Islet of Langerhans (tissue), 1 donor: ENCODE results near the gene CHPF.

Source experiments
- FAIRE-seq: peaks from one replicate; lab custom pipeline; 2011; peaks lifted over from hg19 to GRCh38; lab: Jason Lieb, UNC

The CHPF gene

DNA sequence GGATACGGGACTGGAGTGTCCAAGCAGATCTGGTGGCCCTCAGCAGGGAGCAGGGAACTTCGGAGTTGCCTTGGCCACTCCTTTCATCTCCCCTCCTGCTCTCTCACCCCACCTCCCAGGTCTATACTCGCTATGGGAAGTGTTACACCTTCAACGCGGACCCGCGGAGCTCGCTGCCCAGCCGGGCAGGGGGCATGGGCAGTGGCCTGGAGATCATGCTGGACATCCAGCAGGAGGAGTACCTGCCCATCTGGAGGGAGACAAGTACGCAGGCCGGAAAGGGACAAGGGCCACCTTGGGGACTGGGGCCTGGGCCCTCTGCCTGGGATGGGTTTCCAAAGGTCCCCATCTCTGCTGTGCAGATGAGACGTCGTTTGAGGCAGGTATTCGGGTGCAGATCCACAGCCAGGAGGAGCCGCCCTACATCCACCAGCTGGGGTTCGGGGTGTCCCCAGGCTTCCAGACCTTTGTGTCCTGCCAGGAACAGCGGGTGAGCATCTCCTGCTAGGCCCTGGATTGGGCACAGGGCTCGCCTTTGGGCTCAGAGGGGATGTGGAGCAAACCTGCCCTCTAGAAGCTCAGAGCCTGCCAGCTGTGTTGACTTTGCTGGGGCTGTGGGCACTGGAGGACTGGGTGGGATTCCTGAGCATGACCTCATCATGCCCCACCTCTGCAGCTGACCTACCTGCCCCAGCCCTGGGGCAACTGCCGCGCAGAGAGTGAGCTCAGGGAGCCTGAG, 11.8 kb downstream of the CHPF start:
- no peak for FAIRE-seq

DNA sequence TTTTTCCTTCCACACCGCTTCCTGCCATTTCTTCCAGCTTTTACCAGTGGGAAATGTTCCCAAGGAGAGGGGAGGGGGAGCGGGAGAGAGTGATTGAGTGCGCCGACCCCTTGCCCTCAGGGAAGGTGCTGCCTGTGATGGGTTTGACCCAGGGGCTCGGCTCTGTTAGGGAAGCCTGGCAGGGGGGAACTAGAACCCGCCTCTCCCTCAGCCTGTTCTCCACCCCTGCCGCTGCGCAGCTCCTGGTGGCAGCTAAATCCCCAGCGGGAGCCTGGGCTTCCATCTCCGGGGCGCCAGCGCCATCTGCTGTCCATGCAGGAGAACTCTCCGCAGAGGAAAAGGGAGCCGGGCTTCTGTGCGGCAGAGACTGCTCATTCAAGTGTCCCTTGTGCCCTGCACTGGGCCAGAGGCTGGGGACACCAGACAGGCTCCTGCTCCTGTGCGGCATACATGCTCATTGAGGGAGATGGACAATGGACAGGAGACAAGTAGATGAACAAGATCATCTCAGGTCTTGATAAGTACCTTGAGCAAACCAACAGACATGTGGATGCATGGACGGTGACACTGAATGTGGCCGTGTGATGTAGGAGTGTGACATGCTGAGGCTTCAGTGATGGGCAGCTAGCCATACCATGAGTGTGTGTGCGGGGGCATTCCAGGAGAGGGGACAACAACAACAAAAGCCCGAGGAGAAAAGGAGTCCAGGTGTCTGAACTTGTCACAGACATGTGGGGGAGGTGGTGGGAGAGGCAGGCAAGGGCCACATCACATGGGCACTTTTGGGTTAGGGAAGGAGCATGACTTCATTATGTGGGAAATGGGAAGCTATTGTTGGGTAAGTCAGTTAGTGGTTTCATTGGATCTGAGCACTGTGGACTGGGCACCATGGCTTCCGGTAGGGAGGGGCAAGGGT, 13.3 kb downstream of the CHPF start:
- no peak for FAIRE-seq

DNA sequence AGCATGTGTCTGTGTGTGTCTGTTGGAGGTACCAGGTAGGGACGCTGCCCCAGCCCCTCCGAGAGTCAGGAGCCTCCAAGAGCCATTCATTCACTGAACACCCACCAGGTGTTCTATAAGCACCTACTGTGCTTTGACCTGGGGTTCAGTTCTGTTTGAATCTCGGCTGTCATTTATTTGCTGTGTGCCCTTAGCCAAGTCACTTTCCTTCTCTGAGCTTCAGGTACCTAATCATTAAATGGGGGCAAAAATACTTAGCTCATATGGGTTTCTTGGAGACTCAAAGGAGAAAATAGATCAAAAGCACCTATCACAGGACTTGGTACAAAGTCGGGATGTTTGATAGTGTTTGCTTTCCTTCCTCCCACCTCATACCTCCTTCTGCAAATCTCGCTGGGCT, 16.1 kb downstream of the CHPF start:
- no peak for FAIRE-seq

DNA sequence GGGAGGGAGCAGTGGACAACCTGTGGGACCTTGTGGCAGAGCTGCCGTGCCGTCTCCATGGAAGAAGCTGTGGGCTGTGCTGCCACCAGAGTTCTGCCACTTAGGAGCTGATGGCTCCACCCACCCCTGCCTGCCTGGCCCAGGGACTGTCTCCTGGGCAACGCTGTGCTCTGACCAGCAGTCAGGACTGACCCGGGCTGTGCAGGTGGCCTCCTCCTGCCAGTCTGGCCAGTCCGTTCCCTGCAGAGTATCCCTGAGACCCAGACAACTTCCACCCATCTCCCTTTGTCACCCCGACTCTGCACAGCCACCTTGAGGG, 16.6 kb downstream of the CHPF start:
- peak; percentile 74 for FAIRE-seq

DNA sequence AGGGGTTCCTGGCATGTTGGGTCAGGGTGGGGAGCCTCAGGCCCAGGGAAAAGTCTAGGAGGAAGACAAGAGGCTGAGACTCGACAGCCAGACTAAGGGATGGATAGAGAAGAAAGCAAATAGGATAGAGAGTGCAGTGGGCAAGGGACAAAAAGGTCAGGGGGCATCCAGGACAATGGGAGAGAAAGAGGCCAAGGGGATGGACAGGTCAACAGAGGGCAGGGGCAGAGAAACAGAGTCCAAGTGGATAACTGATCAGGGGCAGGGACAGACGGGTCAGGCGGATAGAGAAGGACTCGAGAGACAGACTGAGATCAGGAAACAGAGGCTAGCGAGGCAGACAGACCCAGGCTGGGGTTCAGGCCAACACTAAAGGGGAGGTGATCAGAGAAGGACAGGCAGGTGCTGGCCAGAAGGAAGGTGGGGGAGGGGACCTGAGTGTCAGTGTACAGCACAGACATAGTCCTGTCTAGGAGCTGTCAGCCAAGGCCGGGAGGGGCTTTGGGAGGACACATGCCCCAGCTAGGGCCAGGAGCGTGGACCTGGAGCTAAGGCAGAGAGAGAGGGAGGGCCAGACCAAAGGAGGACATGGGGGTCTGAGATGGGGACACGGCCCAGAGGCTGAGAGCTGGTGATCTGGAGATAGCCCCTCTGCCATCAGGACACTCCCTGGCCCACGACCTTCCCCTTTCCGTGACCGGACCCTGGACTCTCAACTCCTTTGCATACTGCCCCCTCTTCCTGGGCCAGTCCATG, 17.1 kb downstream of the CHPF start:
- FAIRE-seq: no peak

DNA sequence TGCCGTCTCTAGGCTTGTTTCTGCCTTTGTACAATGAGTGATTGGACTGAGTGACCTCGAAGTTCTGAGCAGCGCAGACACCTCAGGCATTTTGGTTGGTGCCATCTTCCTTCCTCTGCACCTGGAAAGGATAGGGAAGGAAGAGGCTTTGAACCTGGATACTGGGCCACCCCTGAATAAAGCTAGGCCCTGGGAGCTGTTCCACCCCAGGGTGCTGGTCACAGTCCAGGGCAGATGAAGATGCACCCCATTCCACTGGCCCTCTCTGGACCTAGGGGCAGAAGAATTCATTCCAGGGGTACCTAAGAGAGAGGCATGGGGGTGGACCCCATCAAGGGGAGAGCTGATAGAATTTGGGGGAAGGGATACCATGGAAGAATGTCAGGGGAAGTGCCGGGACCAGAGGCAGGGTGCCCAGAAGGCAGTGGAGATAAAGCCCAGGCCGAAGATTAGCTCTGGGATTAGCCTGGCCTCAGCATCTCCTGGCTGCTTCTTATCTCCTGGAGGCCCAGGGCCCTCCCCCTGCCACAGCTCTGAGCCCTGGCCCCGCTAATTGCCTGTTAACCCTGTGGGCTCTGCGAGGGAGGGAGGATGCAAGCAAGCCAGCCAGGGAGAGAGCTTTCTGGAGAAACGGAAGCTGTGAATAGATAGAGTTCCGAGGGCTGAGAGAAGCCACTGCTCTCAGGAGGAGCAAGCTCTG, 17.9 kb downstream of the CHPF start:
- FAIRE-seq: no peak

DNA sequence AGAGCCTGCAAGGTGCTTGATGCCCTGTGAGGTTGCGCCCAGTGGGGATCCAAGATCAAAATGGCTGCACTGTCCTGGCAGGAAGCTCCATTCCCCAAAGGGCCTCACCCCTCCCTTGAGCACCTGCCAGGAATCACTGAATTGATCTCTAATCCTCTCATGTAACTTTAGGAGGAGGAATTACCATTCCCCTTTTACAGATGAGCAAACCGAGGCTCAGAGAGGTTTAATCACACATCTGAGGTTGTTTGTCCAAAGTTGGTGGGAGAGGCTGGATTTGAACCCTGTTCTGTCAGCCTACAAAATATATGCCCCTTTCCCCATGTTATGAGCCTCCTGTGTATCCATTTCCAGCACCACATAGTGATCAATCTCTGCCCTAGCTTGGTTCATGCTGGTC, 18.8 kb downstream of the CHPF start:
- FAIRE-seq: no peak

DNA sequence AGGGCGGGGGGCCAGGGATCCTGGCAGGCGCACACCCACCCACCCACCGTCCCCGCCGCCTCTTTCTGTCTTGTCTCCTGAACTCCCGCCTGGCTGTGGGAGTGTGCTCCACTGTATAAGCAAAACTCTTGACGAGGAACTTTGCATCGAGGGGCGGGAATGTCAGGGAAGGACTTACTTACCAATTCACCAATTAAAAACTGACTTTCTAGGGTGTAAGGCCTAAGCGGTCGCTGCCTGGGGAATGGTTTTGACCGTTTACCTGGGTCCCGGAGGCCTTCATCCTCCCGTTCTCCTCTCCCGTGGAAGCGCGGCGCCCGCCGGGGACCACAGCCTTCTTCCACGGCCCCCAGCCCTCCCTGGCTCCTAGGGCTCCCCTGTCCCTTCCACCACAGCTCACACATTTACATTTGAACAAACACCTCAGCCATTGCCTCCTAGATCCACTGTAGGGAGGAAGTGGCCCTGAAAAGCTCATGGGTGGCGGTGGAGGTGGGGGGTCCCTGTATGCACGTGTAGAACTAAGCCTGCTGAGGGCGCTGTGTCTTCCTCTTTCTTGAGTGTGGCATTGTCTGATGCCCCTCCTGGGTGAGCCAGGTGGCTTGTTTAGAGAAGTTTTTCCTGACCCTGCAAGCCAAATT, 20.5 kb downstream of the CHPF start:
- FAIRE-seq: no peak

DNA sequence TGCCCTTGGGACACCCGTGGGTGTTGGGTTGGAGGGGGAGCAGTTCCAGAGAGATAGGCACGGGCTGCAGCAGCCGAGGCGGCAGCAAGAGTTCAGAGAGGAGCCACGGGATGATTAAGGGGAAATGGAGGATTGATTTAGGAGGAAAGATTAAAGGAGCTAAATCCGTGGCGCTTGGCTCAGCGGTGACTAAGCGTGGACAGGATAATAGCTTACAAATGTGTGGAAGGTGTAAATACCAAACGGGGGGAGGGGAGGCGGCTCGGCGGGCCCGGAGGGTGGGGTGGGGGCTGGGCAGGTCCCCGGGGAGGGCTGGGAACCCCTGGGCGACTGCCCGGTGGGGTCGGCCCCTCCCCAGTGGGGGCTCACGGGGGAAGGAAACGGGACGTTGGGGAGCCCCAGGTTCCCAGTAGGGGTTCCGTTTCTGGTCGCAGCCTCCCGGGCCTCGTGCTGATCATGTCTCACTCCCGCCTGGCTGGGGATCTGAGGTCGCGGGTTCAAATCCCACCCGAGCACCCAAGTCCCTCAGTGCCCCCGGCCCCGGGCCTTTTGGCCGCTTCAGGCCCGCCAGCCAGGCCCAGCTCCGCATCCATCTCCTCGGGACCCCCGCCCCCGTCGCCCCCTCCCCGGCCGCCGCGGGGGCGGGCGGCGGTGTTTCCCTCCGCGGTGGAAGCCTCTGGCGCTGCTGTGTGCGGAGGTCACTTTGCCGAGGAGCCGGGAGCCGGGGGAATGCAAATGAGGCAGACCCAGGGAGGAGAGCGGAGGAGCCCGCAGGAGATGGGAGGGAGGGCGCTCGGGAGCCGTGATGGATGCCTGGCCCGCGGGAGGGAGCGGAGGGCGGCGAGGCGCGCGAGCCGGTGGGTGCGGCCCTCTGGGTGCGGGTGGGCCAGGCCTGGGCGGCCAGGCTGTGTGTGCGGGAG, 21.2 kb downstream of the CHPF start:
- FAIRE-seq: no peak

DNA sequence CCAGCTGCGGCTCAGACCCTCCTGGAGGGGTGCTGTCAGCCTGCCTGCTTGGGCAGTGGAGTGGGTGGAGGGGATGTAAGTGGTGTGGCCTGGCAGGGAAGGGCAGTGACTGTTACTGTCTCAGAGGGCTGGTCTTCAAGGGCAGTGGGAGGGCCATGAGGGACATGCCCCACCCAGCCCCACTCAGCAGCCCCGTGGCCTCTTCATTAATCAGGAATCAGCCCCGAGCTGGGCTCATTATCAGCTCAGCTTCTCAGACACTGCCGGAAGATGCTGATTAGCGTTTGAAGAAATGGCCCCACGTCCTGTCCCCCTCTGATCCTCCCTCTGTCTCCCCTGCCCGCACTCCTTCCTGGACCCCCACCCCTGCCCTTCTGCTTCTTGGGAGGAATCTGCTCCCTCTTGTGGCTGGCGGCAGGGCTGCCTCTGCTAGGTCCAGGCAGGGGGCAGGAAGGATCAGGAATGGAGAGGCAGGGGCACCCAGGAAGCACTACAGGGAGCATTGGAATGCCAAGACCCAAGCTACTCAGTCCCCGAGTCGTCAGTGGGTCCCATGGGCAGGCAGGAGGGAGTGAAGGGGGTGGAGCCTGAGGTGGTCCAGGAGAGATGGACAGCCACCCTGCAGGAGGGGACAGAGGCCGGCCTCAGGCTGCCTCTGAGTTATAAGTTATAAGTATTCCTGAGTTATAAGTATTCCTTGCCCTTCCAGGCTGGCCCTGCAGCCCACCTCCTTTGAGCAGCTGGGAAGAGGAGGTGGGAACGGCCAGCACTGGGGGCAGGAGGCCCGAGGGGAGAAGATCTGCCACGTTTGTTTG, 22.3 kb downstream of the CHPF start:
- FAIRE-seq: no peak

DNA sequence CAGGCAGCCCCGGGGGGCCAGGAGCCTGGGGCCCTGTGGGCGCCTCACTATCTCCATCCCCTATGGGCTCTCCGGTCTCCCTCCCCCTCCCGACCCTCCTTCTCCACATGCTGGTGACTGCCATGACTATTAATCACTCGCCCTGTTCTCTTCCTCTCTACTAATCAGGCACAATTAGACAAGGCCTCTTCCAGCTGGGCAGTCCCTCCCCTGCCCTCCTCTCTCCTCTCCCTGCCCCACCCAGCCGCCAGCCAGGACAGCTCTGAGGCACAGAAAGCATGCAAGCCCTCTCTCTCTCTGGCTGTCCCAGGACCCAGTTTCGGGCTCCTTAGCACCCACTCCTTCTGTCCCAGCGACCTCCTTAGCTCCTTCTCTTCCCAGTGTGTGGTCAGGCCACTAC, 23.5 kb downstream of the CHPF start:
- no peak for FAIRE-seq

DNA sequence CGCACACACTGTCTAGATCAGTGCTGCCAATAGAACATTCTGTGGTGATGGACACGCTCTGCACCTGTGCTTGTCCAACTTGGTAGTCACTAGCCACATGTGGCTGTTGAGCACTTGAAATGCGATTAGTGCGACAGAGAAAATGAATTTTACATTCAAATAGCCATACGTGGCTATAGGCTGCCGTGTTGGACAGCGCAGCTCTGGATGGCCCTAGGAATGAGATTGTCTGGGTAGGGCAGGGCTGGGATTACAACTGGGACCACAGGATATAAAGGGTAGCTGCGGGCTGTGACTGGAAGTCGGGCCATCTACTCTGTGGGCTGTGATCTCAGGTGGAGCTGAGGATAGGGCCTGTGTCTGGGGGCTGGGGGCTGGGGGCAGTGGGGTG, 24.1 kb downstream of the CHPF start:
- no peak for FAIRE-seq

DNA sequence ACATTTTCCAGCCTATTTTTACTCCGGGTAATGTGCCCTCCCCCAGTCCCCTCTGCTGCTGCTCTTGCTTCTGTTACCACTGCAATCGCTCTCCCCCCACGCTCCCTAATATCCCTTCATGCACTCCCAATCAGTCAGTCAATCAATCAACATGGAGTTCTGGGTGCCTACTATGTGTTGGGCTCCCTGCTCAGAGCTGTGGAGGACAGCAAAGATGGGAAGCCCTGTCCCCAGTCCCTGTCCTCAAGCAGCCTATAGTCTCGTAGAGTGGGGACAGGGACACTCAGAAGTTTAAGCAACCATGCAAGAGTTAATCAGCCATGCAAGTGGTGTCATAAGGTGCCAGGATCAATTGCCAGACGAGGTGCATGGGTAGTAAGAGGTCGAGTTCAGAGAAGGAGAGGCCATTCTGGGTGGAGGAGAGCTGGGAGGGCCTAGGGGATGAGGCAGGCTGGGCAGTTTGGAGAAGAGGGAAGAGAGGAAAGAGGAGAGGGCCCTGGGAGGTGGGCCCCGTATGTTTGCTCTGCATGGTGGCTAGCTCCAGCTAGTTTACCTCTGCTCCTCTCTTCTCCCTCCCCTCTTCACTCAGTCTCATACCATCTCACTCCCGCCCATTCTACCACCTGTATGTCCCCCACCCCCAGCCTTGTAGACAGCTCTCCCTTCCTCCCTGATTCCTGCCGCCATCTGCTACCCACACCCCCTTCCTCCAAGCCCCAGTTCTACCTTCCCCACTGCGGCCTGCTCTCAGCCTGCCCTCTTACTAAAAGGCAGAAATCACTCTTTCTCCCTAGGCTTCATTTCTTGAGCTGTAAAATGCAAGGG, 25.4 kb downstream of the CHPF start:
- no peak for FAIRE-seq

DNA sequence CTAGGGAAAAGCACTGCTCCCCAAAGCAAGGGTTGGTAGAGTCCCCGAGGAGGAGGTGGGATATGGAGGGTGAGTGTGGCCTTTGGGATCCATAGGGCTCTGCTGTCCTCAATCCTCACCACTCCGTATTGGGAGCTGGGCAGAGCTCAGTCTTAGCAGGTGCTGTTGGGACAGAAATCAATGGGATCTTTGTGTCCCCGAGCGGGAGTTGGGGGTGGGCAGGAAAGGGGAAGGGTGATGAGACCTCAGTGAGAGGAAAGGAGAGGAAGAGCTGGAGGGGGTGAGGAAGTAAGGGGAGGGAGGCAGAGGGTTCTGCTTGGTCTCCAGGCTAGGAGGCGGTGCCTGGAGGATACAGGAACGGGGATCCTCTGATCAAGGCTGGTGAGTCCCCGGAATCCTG, 26.7 kb downstream of the CHPF start:
- no peak for FAIRE-seq

DNA sequence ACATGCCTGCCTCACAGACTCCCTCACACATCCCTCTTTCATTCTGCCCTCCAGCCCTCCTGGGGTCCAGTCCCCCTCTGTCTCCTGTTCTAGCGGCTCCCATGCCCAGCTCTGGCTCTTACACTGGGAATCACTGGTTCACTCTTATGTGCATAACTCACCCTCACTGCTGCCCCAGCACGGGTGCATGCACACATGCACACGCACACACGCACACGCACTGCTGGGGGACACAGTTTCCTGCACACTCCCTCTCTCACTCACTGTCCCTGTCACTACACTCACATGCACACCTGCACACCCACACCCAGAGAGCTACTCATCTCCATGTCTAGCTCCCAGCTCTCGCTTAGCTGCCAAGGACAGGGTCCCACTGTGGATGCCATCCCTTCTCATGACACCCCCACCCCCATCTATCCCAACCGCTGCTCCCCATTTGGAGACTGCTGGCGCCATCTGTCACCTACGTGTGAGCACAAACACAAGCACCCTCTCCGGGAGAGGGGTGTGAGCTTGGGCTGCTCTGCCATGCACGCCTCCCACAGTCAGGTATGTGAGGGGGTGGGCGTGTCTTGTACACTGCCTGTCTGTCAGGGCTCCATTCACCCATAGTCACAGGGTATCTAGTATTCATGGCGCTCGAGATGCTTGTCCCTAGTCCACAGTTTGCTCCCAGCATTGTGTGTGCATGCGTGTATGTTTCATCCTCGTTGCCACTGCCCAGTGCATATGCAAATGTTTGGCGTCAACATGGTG, 27.6 kb downstream of the CHPF start:
- FAIRE-seq: no peak

DNA sequence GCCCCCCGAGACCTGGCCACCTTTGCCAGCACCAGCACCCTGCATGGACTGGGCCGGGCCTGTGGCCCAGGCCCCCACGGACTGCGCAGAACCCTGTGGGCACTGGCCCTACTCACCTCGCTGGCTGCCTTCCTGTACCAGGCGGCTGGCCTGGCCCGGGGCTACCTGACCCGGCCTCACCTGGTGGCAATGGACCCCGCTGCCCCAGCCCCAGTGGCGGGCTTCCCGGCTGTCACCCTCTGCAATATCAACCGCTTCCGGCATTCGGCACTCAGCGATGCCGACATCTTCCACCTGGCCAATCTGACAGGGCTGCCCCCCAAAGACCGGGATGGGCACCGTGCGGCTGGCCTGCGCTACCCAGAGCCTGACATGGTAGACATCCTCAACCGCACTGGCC, 28.8 kb downstream of the CHPF start:
- no peak for FAIRE-seq

DNA sequence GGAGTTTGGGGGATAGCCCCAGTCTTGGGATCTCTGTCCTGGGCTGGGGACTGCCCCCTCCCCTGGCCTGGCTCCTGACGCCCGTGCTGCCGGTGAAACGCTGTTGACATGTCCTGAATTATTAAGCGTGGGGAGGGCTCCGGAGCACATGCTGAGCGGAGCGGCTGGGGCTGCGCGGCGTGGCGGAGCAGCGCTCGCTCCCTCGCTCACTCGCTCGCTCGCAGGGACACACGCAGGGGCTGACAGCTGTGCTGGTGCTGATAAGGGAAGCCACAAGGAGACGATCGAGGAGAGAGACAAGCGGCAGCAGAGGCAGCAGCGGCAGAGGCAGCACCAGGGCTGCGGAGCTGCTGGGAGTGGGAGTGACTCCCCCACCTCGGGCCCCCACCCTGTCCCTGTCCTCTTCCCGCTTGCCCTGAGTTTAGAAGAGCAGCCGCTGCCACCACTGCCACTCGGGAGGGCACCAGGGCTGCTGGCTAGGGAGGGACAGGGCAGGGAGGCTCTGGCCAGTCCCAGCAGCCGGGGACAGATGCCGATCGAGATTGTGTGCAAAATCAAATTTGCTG, 29.3 kb downstream of the CHPF start, which contains the start of gene ASIC4:
TSS of gene ASIC4 (plus strand) at position 287 of the 566 bp plus-strand sequence. CDS start at position 530, 243 bp downstream.
- FAIRE-seq: no peak

DNA sequence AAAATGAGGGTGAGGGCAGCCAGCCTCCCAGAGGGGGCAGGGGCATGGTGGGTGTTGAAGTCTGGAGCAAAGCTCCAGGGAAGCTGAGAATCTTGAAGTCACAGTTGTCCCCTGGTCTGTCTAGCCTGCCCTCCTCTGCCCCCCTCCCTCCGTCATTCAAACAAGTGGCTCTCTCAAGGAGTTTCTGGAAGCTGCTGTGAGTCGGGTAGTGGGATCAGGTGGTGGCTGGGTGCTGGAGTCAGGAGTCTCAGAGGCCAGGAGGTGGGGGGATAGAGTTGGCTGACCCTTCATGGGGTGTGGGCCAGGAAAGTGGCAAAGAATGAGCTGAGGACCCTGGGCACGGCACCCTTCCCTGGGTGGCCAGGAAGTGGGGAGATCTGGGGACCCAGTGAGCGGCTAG, 29.8 kb downstream of the CHPF start:
- FAIRE-seq: no peak
